Chondrocyte (in vitro differentiated cells): ENCODE results near the gene SMC2. TPM values are rescaled to one million over a fixed set of nuclear protein-coding genes. Genes with fewer than 3 reads are reported as not detected.

Experiments used
- DNase-seq: peaks from one replicate; pipeline ENCODE4 v3.0.0; 2021; ENCODE audit warnings: mixed read lengths, low spot score
- H3K27ac Mint-ChIP-seq: one replicate; pipeline ENCODE4 v1.8.0; 2021; ENCODE audit warnings: mild to moderate bottlenecking, moderate library complexity, mixed read lengths; ENCODE audit not compliant: unreplicated experiment
- H3K27me3 Mint-ChIP-seq: 2 replicates; pipeline ENCODE4 v1.8.0; 2021; ENCODE audit warnings: low read depth, mixed read lengths
- H3K36me3 Mint-ChIP-seq: 2 replicates; pipeline ENCODE4 v1.8.0; 2021; ENCODE audit warnings: low read depth, mixed read lengths
- H3K4me1 Mint-ChIP-seq: 2 replicates; pipeline ENCODE4 v1.8.0; 2021; ENCODE audit warnings: low read depth, mild to moderate bottlenecking, mixed read lengths
- H3K4me3 Mint-ChIP-seq: one replicate; pipeline ENCODE4 v1.8.0; 2021; ENCODE audit warnings: mild to moderate bottlenecking, moderate library complexity, mixed read lengths; ENCODE audit not compliant: unreplicated experiment
- H3K9me3 Mint-ChIP-seq: 2 replicates; pipeline ENCODE4 v1.8.0; 2021; ENCODE audit warnings: low read depth, mixed read lengths
- total RNA-seq: library from RNA; stranded (reverse); gene quantifications from 3 replicates; pipeline ENCODE4 v1.2.1, GENCODE V29; 2021
- TF ChIP-seq, protein P1 (sequence below): fragments of 200-600 bp; sonication (generic); IDR thresholded peaks from 2 replicates; pipeline ENCODE4 v1.5.0; 2021; ENCODE audit warnings: antibody characterized with exemption, mild to moderate bottlenecking, moderate library complexity

SMC2 gene
- total RNA-seq, 1 donor from 2014 or later = 9.6 TPM

DNA sequence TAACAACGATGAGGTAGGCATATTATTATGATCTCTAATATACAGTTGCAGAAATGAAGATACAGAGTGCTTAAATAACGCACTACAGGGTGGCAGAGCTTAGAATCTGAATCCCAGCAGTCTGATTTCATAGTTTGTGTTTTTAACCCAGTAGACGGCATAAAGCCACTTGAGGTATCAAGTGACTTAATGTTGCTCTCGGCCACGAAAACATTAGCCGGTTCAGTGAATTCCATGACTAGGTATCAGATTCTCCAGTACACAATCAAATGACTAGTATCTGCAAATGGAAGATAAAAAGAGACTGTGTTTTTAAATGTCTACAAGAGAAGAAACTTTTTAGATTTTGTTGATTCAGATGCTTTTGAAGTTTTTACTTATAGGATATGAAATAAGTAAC, 24.8 kb downstream of the SMC2 start:
- Mint-ChIP-seq H3K9me3 (no peaks in the 10 kb centered on the region), H3K27me3 (no peaks in the 10 kb centered on the region), H3K36me3 (peaks cover 14% of the 10 kb centered on the region), H3K4me1 (peaks cover 3% of the 10 kb centered on the region), H3K27ac (no peak overlapping the region), H3K4me3 (no peak overlapping the region)
- TF ChIP-seq, protein P1, sequence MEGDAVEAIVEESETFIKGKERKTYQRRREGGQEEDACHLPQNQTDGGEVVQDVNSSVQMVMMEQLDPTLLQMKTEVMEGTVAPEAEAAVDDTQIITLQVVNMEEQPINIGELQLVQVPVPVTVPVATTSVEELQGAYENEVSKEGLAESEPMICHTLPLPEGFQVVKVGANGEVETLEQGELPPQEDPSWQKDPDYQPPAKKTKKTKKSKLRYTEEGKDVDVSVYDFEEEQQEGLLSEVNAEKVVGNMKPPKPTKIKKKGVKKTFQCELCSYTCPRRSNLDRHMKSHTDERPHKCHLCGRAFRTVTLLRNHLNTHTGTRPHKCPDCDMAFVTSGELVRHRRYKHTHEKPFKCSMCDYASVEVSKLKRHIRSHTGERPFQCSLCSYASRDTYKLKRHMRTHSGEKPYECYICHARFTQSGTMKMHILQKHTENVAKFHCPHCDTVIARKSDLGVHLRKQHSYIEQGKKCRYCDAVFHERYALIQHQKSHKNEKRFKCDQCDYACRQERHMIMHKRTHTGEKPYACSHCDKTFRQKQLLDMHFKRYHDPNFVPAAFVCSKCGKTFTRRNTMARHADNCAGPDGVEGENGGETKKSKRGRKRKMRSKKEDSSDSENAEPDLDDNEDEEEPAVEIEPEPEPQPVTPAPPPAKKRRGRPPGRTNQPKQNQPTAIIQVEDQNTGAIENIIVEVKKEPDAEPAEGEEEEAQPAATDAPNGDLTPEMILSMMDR = no peak
- no peak for DNase-seq

DNA sequence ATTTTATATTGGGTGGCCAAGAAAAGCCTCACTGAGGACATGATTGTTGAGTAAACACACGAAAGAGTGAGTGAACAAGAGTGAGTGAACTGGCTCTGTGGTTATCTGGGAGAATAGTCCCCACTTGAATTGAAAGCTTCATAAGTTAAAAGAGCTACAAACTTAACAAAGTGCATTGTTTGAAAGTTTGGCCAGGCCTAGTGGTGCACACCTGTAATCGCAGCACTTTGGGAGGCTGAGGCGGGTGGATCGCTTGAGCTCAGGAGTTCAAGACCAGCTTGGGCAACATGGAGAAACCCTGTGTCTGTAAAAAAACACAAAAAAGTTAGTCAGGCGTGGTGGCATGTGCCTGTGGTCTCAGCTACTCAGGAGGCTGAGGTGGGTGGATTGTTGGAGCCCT, 26.9 kb downstream of the SMC2 start:
- no peaks in the 10 kb centered on the region for H3K27me3 Mint-ChIP-seq
- H3K36me3 Mint-ChIP-seq = peaks cover 15% of the 10 kb centered on the region
- no peak overlapping the region for H3K27ac Mint-ChIP-seq

DNA sequence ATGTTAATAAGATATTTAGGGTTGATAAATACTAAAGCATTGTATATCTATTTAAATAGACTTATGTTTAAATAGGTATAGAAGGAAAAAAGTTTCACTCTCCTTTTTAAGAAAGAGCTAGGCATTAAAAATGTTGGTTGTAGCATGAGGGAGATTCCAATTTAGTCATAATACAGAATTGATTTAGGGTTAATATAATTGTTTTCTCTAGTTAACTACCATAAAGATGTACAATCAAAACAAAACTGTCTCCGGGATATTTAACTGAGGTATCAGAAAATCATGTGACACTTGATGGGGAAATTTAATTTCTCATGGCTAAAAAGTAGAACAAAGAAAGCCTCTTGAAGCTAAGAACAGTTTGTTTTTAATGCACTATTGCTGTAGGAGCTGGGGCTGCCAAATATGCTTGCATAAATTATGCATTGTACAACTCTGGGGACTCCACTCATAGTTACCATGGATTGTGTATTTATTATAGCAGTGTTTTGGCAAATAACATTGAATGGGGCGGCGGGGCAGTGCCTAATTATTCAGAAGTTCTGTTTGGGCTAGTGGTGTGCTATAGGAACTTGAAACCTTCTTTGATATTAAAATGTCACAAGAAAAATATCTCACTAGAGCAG, 44.2 kb downstream of the SMC2 start:
- TF ChIP-seq, protein P1 = no peak
- H3K36me3 Mint-ChIP-seq = peaks cover 16% of the 10 kb centered on the region
- peaks cover 10% of the 10 kb centered on the region for H3K9me3 Mint-ChIP-seq
- H3K4me1 Mint-ChIP-seq = no peaks in the 10 kb centered on the region
- H3K27ac Mint-ChIP-seq = no peak overlapping the region
- H3K4me3 Mint-ChIP-seq = no peak overlapping the region
- no peak for DNase-seq
- H3K27me3 Mint-ChIP-seq = no peaks in the 10 kb centered on the region

More for the DNA sequence above, 26.9 kb downstream of the SMC2 start:
- Mint-ChIP-seq H3K4me3 (no peak overlapping the region), H3K4me1 (peaks cover 3% of the 10 kb centered on the region), H3K9me3 (no peaks in the 10 kb centered on the region)
- no peak for DNase-seq
- TF ChIP-seq, protein P1 = no peak

DNA sequence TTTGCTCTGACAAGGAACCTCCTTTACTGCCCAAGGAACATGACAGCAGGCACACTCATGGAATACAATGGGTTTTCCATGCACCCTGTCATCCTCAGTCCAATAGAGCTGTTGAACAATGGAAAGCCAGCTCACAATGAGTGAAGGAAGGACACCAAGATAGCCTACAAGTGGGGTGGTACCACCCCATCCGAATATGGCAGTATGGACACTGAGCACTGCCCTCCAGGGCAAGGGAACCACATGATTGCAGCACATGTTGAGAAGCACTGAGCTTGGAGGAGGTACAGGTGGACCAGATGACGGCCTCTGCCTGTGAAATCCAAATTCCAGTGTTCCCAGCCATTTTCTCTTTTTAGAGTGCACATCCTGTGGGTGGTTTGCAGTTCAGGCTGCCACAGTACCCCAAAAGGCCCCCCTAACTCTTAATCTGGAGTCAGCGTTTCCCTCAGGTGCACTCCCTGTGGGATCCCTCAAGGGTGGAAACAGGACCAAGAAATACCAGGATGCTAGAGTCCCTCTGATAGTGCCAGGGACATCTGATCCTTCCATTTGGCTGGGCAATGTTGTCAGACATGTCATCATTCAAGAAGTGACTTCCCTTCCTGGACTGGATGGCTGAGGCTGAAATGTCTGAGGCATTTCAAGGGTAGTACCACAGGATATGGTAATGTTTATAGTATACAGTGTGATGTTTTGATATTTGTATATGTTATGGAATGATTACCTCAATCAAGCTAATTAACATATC, 48.9 kb downstream of the SMC2 start:
- Mint-ChIP-seq H3K9me3 (no peaks in the 10 kb centered on the region), H3K27ac (no peak overlapping the region), H3K27me3 (no peaks in the 10 kb centered on the region), H3K36me3 (no peaks in the 10 kb centered on the region), H3K4me3 (no peak overlapping the region), H3K4me1 (no peaks in the 10 kb centered on the region)
- TF ChIP-seq, protein P1 = no peak
- no peak for DNase-seq

DNA sequence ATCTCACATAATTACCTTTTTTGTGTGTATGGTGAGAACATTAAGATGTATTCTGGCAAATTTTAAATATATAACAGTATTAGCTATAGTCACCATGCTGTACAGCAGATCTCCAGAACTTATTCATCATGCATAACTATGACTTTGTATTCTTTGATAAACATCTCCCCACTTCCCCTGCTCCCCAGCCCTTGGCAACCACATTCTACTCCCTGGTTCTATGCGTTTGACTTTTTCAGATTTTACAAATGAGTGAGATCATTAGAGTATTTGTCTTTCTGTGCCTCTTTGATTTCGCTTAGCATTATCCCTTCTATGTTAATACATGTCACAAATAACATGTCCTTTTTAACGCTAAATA, 49.4 kb downstream of the SMC2 start:
- Mint-ChIP-seq H3K36me3 (no peaks in the 10 kb centered on the region), H3K9me3 (no peaks in the 10 kb centered on the region), H3K27me3 (no peaks in the 10 kb centered on the region), H3K27ac (no peak overlapping the region), H3K4me3 (no peak overlapping the region), H3K4me1 (no peaks in the 10 kb centered on the region)
- TF ChIP-seq, protein P1 = no peak
- DNase-seq = no peak
